NCI-H526 (cell line): ENCODE data around the gene H6PD.

Experiments
- DNase-seq, 2 experiments: peaks; one replicate each; lab custom pipeline; 2025; lab: John Stamatoyannopoulos, UW

Gene H6PD

GRCh38 chr1:9240914-9241820 is 6.6 kb downstream of the H6PD start:
- DNase-seq: no peak

- DNase-seq: no peak
Measured at GRCh38 chr1:9241891-9242290, 7.3 kb downstream of the H6PD start.

GRCh38 chr1:9242338-9242969 is 7.9 kb downstream of the H6PD start:
- no peak for DNase-seq

GRCh38 chr1:9243066-9243739 is 8.6 kb downstream of the H6PD start:
- no peak for DNase-seq

GRCh38 chr1:9244501-9245229 is 10.1 kb downstream of the H6PD start:
- DNase-seq: no peak

GRCh38 chr1:9245230-9245619 is 10.7 kb downstream of the H6PD start:
- no peak for DNase-seq

GRCh38 chr1:9245661-9246060 is 11.1 kb downstream of the H6PD start:
- DNase-seq: no peak

GRCh38 chr1:9246215-9246614 is 11.6 kb downstream of the H6PD start:
- DNase-seq: no peak

GRCh38 chr1:9246841-9247785 is 12.5 kb downstream of the H6PD start:
- DNase-seq: no peak

- DNase-seq: no peak
Measured at GRCh38 chr1:9247894-9248293, 13.3 kb downstream of the H6PD start.

GRCh38 chr1:9248341-9249262 is 14.0 kb downstream of the H6PD start:
- no peak for DNase-seq

- DNase-seq: no peak
Measured at GRCh38 chr1:9249263-9249533, 14.6 kb downstream of the H6PD start.

GRCh38 chr1:9249534-9250410 is 15.2 kb downstream of the H6PD start:
- DNase-seq: peak; percentile 19 to 68

GRCh38 chr1:9250411-9251381 is 16.1 kb downstream of the H6PD start:
- DNase-seq: no peak

- DNase-seq: no peak
Measured at GRCh38 chr1:9251501-9251900, 16.9 kb downstream of the H6PD start.

- no peak for DNase-seq
Measured at GRCh38 chr1:9253004-9253403, 18.4 kb downstream of the H6PD start.

- DNase-seq: no peak
Measured at GRCh38 chr1:9253453-9254105, 19.0 kb downstream of the H6PD start.
